HepG2 (cell line): Measurements from ENCODE around the gene TMEFF1. TPM values are rescaled to one million over a fixed set of nuclear protein-coding genes. Genes with fewer than 3 reads are reported as not detected.

Experiments
- ATAC-seq: fragments of 200-7000 bp; cut with Tn5 transposase; 3 replicates; pipeline ENCODE4 v1.9.1; 2020; ENCODE audit warnings: mild to moderate bottlenecking, moderate library complexity
- BruUV-seq: library from RNA; stranded (reverse); fragments of 400-500 nt; replicated peaks from 2 replicates; lab custom pipeline; 2021; lab: Mats Ljungman, UMichigan
- CTCF ChIA-PET: fragments of 300-600 bp; formaldehyde crosslinking; extraction: SDS; loops from one replicate; lab custom pipeline; 2021; ENCODE audit warnings: low total read pairs, inconsistent platforms, low intra/inter-chr PET ratio; lab: Yijun Ruan, JAX
- POLR2A ChIA-PET: fragments of 350-600 bp; sonication (Branson Sonifier 250); formaldehyde crosslinking; loops from one replicate; lab custom pipeline; 2020; ENCODE audit warnings: antibody characterized with exemption, inconsistent platforms; lab: Yijun Ruan, JAX
- DNase-seq: peaks from one replicate; pipeline ENCODE4 v3.0.0-alpha.2; 2015; ENCODE audit warnings: low spot score
- FAIRE-seq: peaks from 3 replicates; lab custom pipeline; 2011; peaks lifted over from hg19 to GRCh38; lab: Jason Lieb, UNC
- H2AFZ ChIP-seq: one replicate; pipeline ENCODE4 v1.6.1; 2011; ENCODE audit warnings: low read length, inconsistent platforms
- H3K27ac ChIP-seq: fragments of 300-600 bp; 3 replicates; pipeline ENCODE4 v1.8.0; 2011; ENCODE audit warnings: mixed run types, mild to moderate bottlenecking, mixed read lengths, low read length, inconsistent platforms; ENCODE audit not compliant: insufficient read depth; ENCODE audit errors: extremely low read length
- H3K27me3 ChIP-seq, 2 experiments: fragments of 200-600 bp in 1 of 2; 2 replicates in 1 of 2; 3 replicates in 1 of 2; pipeline versions ENCODE4 v1.6.0 to v1.8.0; 2011; ENCODE audit warnings: low read length in 2 of 2, mild to moderate bottlenecking in 2 of 2, moderate library complexity in 2 of 2, inconsistent platforms in 1 of 2; ENCODE audit not compliant: insufficient read depth in 2 of 2, control insufficient read depth in 1 of 2
- H3K36me3 ChIP-seq, 2 experiments: fragments of 200-600 bp in 1 of 2; replicated peaks in 1 of 2; 2 replicates in 1 of 2; 3 replicates in 1 of 2; pipeline versions ENCODE4 v1.5.1 to v1.8.0; 2011; ENCODE audit warnings: low read length in 2 of 2, inconsistent platforms in 1 of 2; ENCODE audit not compliant: insufficient read depth in 2 of 2, control insufficient read depth in 1 of 2
- H3K4me1 ChIP-seq: 2 replicates; pipeline ENCODE4 v1.5.1; 2012; ENCODE audit warnings: low read length, inconsistent platforms; ENCODE audit not compliant: insufficient read depth
- H3K4me2 ChIP-seq: 2 replicates; pipeline ENCODE4 v1.6.0; 2011; ENCODE audit warnings: low read depth, low read length, inconsistent platforms
- H3K4me3 ChIP-seq, 3 experiments: fragments of 200-600 bp in 1 of 3; sonication (generic), shearing (Covaris generic) in 1 of 3; replicated peaks in 1 of 3; 2 replicates each; pipeline ENCODE4 v1.5.1; 2011 to 2016; ENCODE audit warnings: low read length in 3 of 3, inconsistent platforms in 2 of 3, low read depth in 2 of 3, mild to moderate bottlenecking in 2 of 3, control low read depth in 1 of 3, mixed read lengths in 1 of 3; ENCODE audit not compliant: insufficient read depth in 1 of 3
- H3K79me2 ChIP-seq: one replicate; pipeline ENCODE4 v1.6.1; 2011; ENCODE audit warnings: low read length, inconsistent platforms; ENCODE audit not compliant: insufficient read depth
- H3K9ac ChIP-seq: 2 replicates; pipeline ENCODE4 v1.6.0; 2011; ENCODE audit warnings: mild to moderate bottlenecking, low read depth, low read length, inconsistent platforms; ENCODE audit not compliant: insufficient read depth
- H3K9me3 ChIP-seq: 2 replicates; pipeline ENCODE4 v1.5.1; 2012; ENCODE audit warnings: mild to moderate bottlenecking, low read length
- H4K20me1 ChIP-seq: 2 replicates; pipeline ENCODE4 v1.6.0; 2011; ENCODE audit warnings: inconsistent platforms, mild to moderate bottlenecking, low read length, moderate library complexity; ENCODE audit not compliant: insufficient read depth
- ADNP ChIP-seq: sonication (generic); formaldehyde crosslinking; IDR thresholded peaks from 2 replicates; pipeline ENCODE4 v1.4.0; 2020; ENCODE audit warnings: missing genetic modification reagents
- CREB3 ChIP-seq: sonication (generic); formaldehyde crosslinking; IDR thresholded peaks from 2 replicates; pipeline ENCODE4 v1.5.0; 2020; ENCODE audit warnings: missing genetic modification reagents
- FOXA1 ChIP-seq, 2 experiments: fragments of 450-650 bp in 1 of 2; sonication (generic) in 1 of 2; formaldehyde crosslinking in 1 of 2; IDR thresholded peaks; 2 replicates each; pipeline versions ENCODE4 v1.4.0 to v1.6.1; 2016 to 2020; ENCODE audit warnings: missing genetic modification reagents in 1 of 2
- HDAC6 ChIP-seq: fragments of 200-600 bp; sonication (generic); IDR thresholded peaks from 2 replicates; pipeline ENCODE4 v1.7.0; 2017; ENCODE audit warnings: mild to moderate bottlenecking, antibody characterized with exemption, low read length, low read depth
- IRF2 ChIP-seq: IDR thresholded peaks from 2 replicates; pipeline ENCODE4 v1.6.1; 2018; ENCODE audit warnings: missing genetic modification reagents, missing compliant biosample characterization
- MXD4 ChIP-seq: IDR thresholded peaks from 2 replicates; pipeline ENCODE4 v1.6.1; 2016; ENCODE audit warnings: mild to moderate bottlenecking, missing biosample characterization, missing genetic modification reagents
- USF2 ChIP-seq, 2 experiments: sonication (generic) in 1 of 2; formaldehyde crosslinking in 1 of 2; IDR thresholded peaks; 2 replicates each; pipeline versions ENCODE4 v1.5.1 to v1.6.1; 2011 to 2020; ENCODE audit warnings: borderline replicate concordance in 1 of 2, low read depth in 1 of 2, low read length in 1 of 2, mild to moderate bottlenecking in 1 of 2, missing genetic modification reagents in 1 of 2, moderate library complexity in 1 of 2
- ZFYVE20 ChIP-seq: sonication (generic); formaldehyde crosslinking; IDR thresholded peaks from 2 replicates; pipeline ENCODE4 v1.8.0; 2023; ENCODE audit warnings: low read depth, mild to moderate bottlenecking, moderate library complexity, missing genetic modification reagents, borderline replicate concordance
- ZNF44 ChIP-seq: sonication (generic); formaldehyde crosslinking; IDR thresholded peaks from 2 replicates; pipeline ENCODE4 v1.5.1; 2020; ENCODE audit warnings: mild to moderate bottlenecking, missing genetic modification reagents
- ZNF589 ChIP-seq: sonication (generic); formaldehyde crosslinking; conservative IDR thresholded peaks from 2 replicates; pipeline ENCODE4 v1.8.0; 2022; ENCODE audit warnings: mild to moderate bottlenecking, moderate library complexity, missing genetic modification reagents
- ZNF614 ChIP-seq: IDR thresholded peaks from 2 replicates; pipeline ENCODE4 v1.6.1; 2018; ENCODE audit warnings: missing biosample characterization, missing genetic modification reagents, inconsistent platforms, borderline replicate concordance
- ZNF790 ChIP-seq: sonication (generic); formaldehyde crosslinking; IDR thresholded peaks from 2 replicates; pipeline ENCODE4 v1.8.0; 2022; ENCODE audit warnings: missing genetic modification reagents, mild to moderate bottlenecking, borderline replicate concordance
- WGBS: methylation state at CpG from one replicate; pipeline ENCODE4 v1.1.6; 2017; ENCODE audit warnings: low lambda C conversion rate; 5-methylcytosine and 5-hydroxymethylcytosine counted together
- in situ Hi-C: cut with HindIII; loops from 2 replicates; pipeline ENCODE4 v1.10.0; 2017; ENCODE audit warnings: low pct_unique_long_range_greater_than_20kb; ENCODE audit not compliant: extremely low pct_ligation_motif_present
- intact Hi-C: fragments of 100-400 bp; cut with micrococcal nuclease; formaldehyde crosslinking; loops from one replicate; pipeline ENCODE4 v1.10.0; 2022; ENCODE audit not compliant: unreplicated experiment
- polyA plus RNA-seq, 8 experiments: library from polyadenylated mRNA; depleted of rRNA in 3 of 8; stranded (reverse) in 7 of 8; unstranded in 1 of 8; fragments of >200 nt; fragmentation: Illumina TruSeq in 4 of 8; extraction: Trizol in 4 of 8; gene quantifications; 2 replicates each; pipeline versions ENCODE4 v1.2.1 to v1.2.3, GENCODE V29; 2011 to 2016; ENCODE audit warnings: low read depth in 4 of 8, missing spikeins in 1 of 8, mixed read lengths in 1 of 8; ENCODE audit not compliant: insufficient read depth in 1 of 8
- total RNA-seq, 5 experiments: library from RNA; depleted of rRNA; stranded (reverse); fragments of >200 nt; fragmentation: Illumina TruSeq; extraction: Trizol; gene quantifications; 2 replicates each; pipeline ENCODE4 v1.2.3, GENCODE V29; 2016; ENCODE audit warnings: low read depth in 1 of 5
- TF ChIP-seq, protein P1 (sequence below): IDR thresholded peaks from 2 replicates; pipeline ENCODE4 v1.6.1; 2012; ENCODE audit warnings: low read length, improper control_type of control experiment
- TF ChIP-seq, protein P2 (sequence below): sonication (generic); formaldehyde crosslinking; IDR thresholded peaks from 2 replicates; pipeline ENCODE4 v1.4.0; 2020; ENCODE audit warnings: missing genetic modification reagents

Gene TMEFF1
- total and polyA plus RNA-seq, 2 of the 13 experiments (the other 11 are each of a cell fraction or from before 2014, with no cell fraction given), result 0.87 to 1.9 TPM

GRCh38 chr9:100455470-100455869, 17.5 kb upstream of the TMEFF1 start (continued):
- TF ChIP-seq CREB3 (CRISPR knock-in tag) (no peak), HDAC6 (no peak), ZNF790 (CRISPR knock-in tag) (no peak), ADNP (CRISPR knock-in tag) (no peak), FOXA1 (IDR thresholded peaks at IDR 0.05) (no peak), FOXA1 (CRISPR knock-in tag; IDR thresholded peaks at IDR 0.05) (no peak)
- TF ChIP-seq, all 625 proteins: peak for 0

- no peak for ATAC-seq
- intact Hi-C loops, result no loop called here
- BruUV-seq, result no TSS peak
- H4K20me1 ChIP-seq, result no peaks in the 10 kb centered on the region
- no peak overlapping the region for H3K27ac ChIP-seq
- H3K27me3 ChIP-seq, result no peaks in the 10 kb centered on the region
- no peak overlapping the region for H3K4me3 ChIP-seq
- TF ChIP-seq ZNF589 (CRISPR knock-in tag) (no peak), MXD4 (no peak), ZNF44 (CRISPR knock-in tag) (no peak), IRF2 (no peak), ZNF614 (no peak), ZFYVE20 (CRISPR knock-in tag) (no peak), USF2 (IDR thresholded peaks at IDR 0.05; ENCODE audit: low read depth, low read length) (no peak), USF2 (CRISPR knock-in tag; IDR thresholded peaks at IDR 0.05; ENCODE audit: borderline replicate concordance) (no peak)
- TF ChIP-seq, protein P1, sequence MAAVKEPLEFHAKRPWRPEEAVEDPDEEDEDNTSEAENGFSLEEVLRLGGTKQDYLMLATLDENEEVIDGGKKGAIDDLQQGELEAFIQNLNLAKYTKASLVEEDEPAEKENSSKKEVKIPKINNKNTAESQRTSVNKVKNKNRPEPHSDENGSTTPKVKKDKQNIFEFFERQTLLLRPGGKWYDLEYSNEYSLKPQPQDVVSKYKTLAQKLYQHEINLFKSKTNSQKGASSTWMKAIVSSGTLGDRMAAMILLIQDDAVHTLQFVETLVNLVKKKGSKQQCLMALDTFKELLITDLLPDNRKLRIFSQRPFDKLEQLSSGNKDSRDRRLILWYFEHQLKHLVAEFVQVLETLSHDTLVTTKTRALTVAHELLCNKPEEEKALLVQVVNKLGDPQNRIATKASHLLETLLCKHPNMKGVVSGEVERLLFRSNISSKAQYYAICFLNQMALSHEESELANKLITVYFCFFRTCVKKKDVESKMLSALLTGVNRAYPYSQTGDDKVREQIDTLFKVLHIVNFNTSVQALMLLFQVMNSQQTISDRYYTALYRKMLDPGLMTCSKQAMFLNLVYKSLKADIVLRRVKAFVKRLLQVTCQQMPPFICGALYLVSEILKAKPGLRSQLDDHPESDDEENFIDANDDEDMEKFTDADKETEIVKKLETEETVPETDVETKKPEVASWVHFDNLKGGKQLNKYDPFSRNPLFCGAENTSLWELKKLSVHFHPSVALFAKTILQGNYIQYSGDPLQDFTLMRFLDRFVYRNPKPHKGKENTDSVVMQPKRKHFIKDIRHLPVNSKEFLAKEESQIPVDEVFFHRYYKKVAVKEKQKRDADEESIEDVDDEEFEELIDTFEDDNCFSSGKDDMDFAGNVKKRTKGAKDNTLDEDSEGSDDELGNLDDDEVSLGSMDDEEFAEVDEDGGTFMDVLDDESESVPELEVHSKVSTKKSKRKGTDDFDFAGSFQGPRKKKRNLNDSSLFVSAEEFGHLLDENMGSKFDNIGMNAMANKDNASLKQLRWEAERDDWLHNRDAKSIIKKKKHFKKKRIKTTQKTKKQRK, result no peak
- TF ChIP-seq, protein P2, sequence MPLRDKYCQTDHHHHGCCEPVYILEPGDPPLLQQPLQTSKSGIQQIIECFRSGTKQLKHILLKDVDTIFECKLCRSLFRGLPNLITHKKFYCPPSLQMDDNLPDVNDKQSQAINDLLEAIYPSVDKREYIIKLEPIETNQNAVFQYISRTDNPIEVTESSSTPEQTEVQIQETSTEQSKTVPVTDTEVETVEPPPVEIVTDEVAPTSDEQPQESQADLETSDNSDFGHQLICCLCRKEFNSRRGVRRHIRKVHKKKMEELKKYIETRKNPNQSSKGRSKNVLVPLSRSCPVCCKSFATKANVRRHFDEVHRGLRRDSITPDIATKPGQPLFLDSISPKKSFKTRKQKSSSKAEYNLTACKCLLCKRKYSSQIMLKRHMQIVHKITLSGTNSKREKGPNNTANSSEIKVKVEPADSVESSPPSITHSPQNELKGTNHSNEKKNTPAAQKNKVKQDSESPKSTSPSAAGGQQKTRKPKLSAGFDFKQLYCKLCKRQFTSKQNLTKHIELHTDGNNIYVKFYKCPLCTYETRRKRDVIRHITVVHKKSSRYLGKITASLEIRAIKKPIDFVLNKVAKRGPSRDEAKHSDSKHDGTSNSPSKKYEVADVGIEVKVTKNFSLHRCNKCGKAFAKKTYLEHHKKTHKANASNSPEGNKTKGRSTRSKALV (CRISPR knock-in tag), result no peak
- no peak for DNase-seq
- H3K4me2 ChIP-seq, result no peak overlapping the region
- WGBS, result 94% methylated on average over 1 of the region's 1 CpG
- ChIA-PET CTCF (no interaction called here), POLR2A (no interaction called here)
- H3K9ac ChIP-seq, result no peak overlapping the region
- FAIRE-seq, result no peak
- H3K36me3 ChIP-seq, result peaks cover 0 to 1% of the 10 kb centered on the region in 2 experiments; a peak in 1 of 5 replicates
- H3K9me3 ChIP-seq, result no peaks in the 10 kb centered on the region
- peaks cover 9% of the 10 kb centered on the region; the same call in 1 of the 2 replicates for H3K4me1 ChIP-seq
- H2AFZ ChIP-seq, result no peak overlapping the region
- no peaks in the 10 kb centered on the region for H3K79me2 ChIP-seq
- in situ Hi-C loops, result no loop called here
Observed at GRCh38 chr9:100457517-100457916, 15.4 kb upstream of the TMEFF1 start.
